Neuronal stem cell (in vitro differentiated cells): ENCODE results near the gene S100A5.
"Not testable (repeated sequence)": the region's sequence is repeated elsewhere in the genome, so short reads cannot be mapped to it uniquely, and the experiment has no call there.

Experiments
- DNase-seq: peaks from one replicate; pipeline ENCODE4 v3.0.0-alpha.2; 2013; ENCODE audit warnings: low spot score
- H2AFZ ChIP-seq: one replicate; pipeline ENCODE4 v1.6.1; 2013; ENCODE audit warnings: mild to moderate bottlenecking, low read length, inconsistent platforms
- H2AK5ac ChIP-seq: 2 replicates; pipeline ENCODE4 v1.6.1; 2013; ENCODE audit warnings: low read depth, mild to moderate bottlenecking, inconsistent platforms, low read length, moderate library complexity, mixed read lengths
- H2BK120ac ChIP-seq: 2 replicates; pipeline ENCODE4 v1.6.1; 2013; ENCODE audit warnings: low read depth, mild to moderate bottlenecking, inconsistent platforms, low read length, moderate library complexity, mixed read lengths
- H2BK12ac ChIP-seq: one replicate; pipeline ENCODE4 v1.6.1; 2013; ENCODE audit warnings: low read length, inconsistent platforms
- H2BK15ac ChIP-seq: 2 replicates; pipeline ENCODE4 v1.6.1; 2013; ENCODE audit warnings: mild to moderate bottlenecking, low read length, inconsistent platforms, mixed read lengths
- H2BK5ac ChIP-seq: one replicate; pipeline ENCODE4 v1.6.1; 2013; ENCODE audit warnings: inconsistent platforms, mild to moderate bottlenecking, low read length, moderate library complexity
- H3K14ac ChIP-seq: one replicate; pipeline ENCODE4 v1.6.1; 2013; ENCODE audit warnings: low read length, inconsistent platforms
- H3K18ac ChIP-seq: 2 replicates; pipeline ENCODE4 v1.6.1; 2013; ENCODE audit warnings: low read length, inconsistent platforms
- H3K23ac ChIP-seq: 2 replicates; pipeline ENCODE4 v1.6.1; 2013; ENCODE audit warnings: low read depth, mild to moderate bottlenecking, mixed read lengths, low read length, inconsistent platforms; ENCODE audit not compliant: poor library complexity
- H3K27ac ChIP-seq: replicated peaks from 3 replicates; pipeline ENCODE4 v1.5.1; 2013; ENCODE audit warnings: low read length, inconsistent platforms
- H3K27me3 ChIP-seq, 3 experiments: 2 replicates each; pipeline ENCODE4 v1.6.1; 2013; ENCODE audit warnings: low read length in 3 of 3, mild to moderate bottlenecking in 2 of 3, inconsistent platforms in 1 of 3, low read depth in 1 of 3, mixed read lengths in 1 of 3, moderate library complexity in 1 of 3; ENCODE audit not compliant: control insufficient read depth in 3 of 3, insufficient read depth in 3 of 3
- H3K36me3 ChIP-seq, 2 donors: replicated peaks in 1 of 2; 2 replicates each; pipeline ENCODE4 v1.6.1; 2013; ENCODE audit warnings: low read length in 2 of 2; ENCODE audit not compliant: control insufficient read depth in 2 of 2, insufficient read depth in 2 of 2
- H3K4ac ChIP-seq: 2 replicates; pipeline ENCODE4 v1.6.1; 2013; ENCODE audit warnings: inconsistent platforms, mild to moderate bottlenecking, low read length, moderate library complexity
- H3K4me1 ChIP-seq, 2 donors: 1 replicate in 1 of 2; 2 replicates in 1 of 2; pipeline ENCODE4 v1.6.1; 2013; ENCODE audit warnings: low read length in 2 of 2, low read depth in 1 of 2; ENCODE audit not compliant: control insufficient read depth in 2 of 2, insufficient read depth in 1 of 2
- H3K4me2 ChIP-seq: one replicate; pipeline ENCODE4 v1.6.1; 2013; ENCODE audit warnings: mild to moderate bottlenecking, low read length, inconsistent platforms; ENCODE audit not compliant: insufficient read depth, poor library complexity, severe bottlenecking
- H3K4me3 ChIP-seq, 2 donors: 2 replicates each; pipeline ENCODE4 v1.5.1; 2013; ENCODE audit warnings: low read length in 2 of 2, mild to moderate bottlenecking in 2 of 2, inconsistent platforms in 1 of 2, moderate library complexity in 1 of 2
- H3K79me1 ChIP-seq: one replicate; pipeline ENCODE4 v1.6.1; 2013; ENCODE audit warnings: low read depth, mild to moderate bottlenecking, inconsistent platforms, low read length, moderate library complexity
- H3K9ac ChIP-seq: one replicate; pipeline ENCODE4 v1.6.1; 2013; ENCODE audit warnings: mild to moderate bottlenecking, low read depth, low read length, inconsistent platforms; ENCODE audit not compliant: poor library complexity
- H3K9me3 ChIP-seq, 2 donors: replicated peaks in 1 of 2; 2 replicates each; pipeline versions ENCODE3 to v1.6.1; 2013; ENCODE audit warnings: low read length in 2 of 2, mild to moderate bottlenecking in 2 of 2, inconsistent platforms in 1 of 2, low read depth in 1 of 2, mixed read lengths in 1 of 2, moderate library complexity in 1 of 2; ENCODE audit not compliant: control insufficient read depth in 2 of 2, insufficient read depth in 1 of 2
- H4K8ac ChIP-seq: one replicate; pipeline ENCODE4 v1.6.1; 2013; ENCODE audit warnings: low read depth, mild to moderate bottlenecking, inconsistent platforms, low read length, moderate library complexity
- H4K91ac ChIP-seq: one replicate; pipeline ENCODE4 v1.6.1; 2013; ENCODE audit warnings: low read length, low read depth, mild to moderate bottlenecking, inconsistent platforms; ENCODE audit not compliant: poor library complexity
- WGBS, 2 donors: extraction: QIAGEN DNeasy Blood & Tissue Kit; methylation state at CpG; one replicate each; pipeline ENCODE4 v1.1.7; 2013; ENCODE audit warnings: missing lambda C conversion rate in 2 of 2, mixed read lengths in 1 of 2; ENCODE audit not compliant: insufficient read length in 2 of 2, insufficient replicate concordance in 1 of 2; ENCODE audit errors: extremely low coverage in 2 of 2; 5-methylcytosine and 5-hydroxymethylcytosine counted together

Gene S100A5

GRCh38 chr1:153520137-153520691, 20.5 kb downstream of the S100A5 start:
- not testable (repeated sequence) for H3K4me3 ChIP-seq, H3K36me3 ChIP-seq, H3K23ac ChIP-seq, H2BK15ac ChIP-seq, H2BK120ac ChIP-seq, H2AK5ac ChIP-seq, H3K79me1 ChIP-seq, H3K9ac ChIP-seq, H3K14ac ChIP-seq, H3K27ac ChIP-seq, H3K27me3 ChIP-seq, H4K8ac ChIP-seq, H2AFZ ChIP-seq, H4K91ac ChIP-seq, DNase-seq, H2BK5ac ChIP-seq, H2BK12ac ChIP-seq, H3K18ac ChIP-seq, H3K4me1 ChIP-seq, H3K4ac ChIP-seq, H3K9me3 ChIP-seq, H3K4me2 ChIP-seq
- no CpG with 5 or more reads among the region's 5 CpGs for WGBS, 2 donors

GRCh38 chr1:153519242-153519641, 21.5 kb downstream of the S100A5 start:
- Histone ChIP-seq H2BK12ac (no peak overlapping the region), H2AK5ac (no peak overlapping the region), H3K4me2 (no peak overlapping the region), H2BK15ac (no peak overlapping the region), H3K4ac (no peak overlapping the region), H3K23ac (no peak overlapping the region), H3K4me1 (peaks cover 0 to 3% of the 10 kb centered on the region in 2 donors), H2BK5ac (no peak overlapping the region), H3K27me3 (peaks cover 0 to 7% (median 0%) of the 10 kb centered on the region in 3 experiments), H3K79me1 (no peaks in the 10 kb centered on the region), H3K27ac (no peak overlapping the region), H3K9ac (no peak overlapping the region), H4K91ac (no peak overlapping the region), H3K4me3 (no peak overlapping the region), H4K8ac (no peak overlapping the region), H2AFZ (no peak overlapping the region), H3K14ac (no peak overlapping the region), H3K18ac (no peak overlapping the region), H3K36me3 (no peaks in the 10 kb centered on the region), H2BK120ac (no peak overlapping the region), H3K9me3 (no peaks in the 10 kb centered on the region)
- DNase-seq: no peak
- no CpG with 5 or more reads among the region's 3 CpGs for whole genome bisulfite sequencing, 2 donors

DNA sequence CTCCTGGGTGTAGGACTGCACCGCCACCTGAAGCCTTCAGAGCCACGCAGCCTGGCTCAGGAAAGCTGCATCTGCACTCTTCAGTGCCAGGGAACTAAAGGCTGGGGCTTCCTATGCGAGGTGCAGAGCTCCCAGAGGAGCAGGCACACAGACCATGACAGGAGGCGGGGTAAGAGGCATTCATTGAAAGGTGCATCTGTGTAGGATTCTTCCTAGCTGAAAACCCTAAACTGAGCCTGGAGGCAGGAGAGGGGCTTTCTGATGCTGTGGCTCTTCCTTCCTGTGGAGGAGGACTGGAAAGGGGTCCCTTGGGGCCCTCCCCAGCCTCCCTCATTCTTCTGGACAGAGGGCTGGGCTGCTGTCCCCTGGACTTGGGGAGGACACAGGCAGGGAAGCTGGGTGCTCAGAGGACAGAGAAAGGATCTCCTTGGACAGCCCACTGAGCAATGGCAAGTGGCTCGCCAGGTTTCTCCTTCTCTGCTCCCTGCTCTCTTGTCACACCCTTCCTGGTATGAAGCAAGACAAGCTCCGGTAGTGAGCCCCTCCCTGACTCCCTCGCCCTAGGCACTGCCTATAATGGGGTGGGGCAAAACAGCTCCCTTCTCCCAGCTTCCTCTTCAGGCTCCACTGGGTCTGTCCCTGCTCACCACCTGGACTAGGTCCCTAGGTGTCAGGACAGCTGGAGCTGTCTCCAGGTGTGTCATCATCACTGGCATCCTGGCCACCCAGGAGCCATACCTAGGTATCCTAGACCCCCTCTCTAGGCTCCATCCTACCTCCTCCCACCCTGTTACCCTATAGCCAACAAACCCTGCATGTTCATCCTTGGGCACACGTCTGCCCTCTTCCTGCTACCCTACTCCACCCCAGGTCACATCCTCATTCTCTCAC, 25.0 kb downstream of the S100A5 start:
- Histone ChIP-seq H2BK15ac (no peak overlapping the region), H3K9ac (no peak overlapping the region), H3K4ac (no peak overlapping the region), H3K18ac (peak overlapping the region; percentile 59), H2BK120ac (peak overlapping the region; percentile 87), H3K23ac (peak overlapping the region; percentile 80), H2BK12ac (no peak overlapping the region), H3K4me1 (peaks cover 0 to 3% of the 10 kb centered on the region in 2 donors), H3K4me3 (no peak overlapping the region), H3K27ac (no peak overlapping the region), H3K4me2 (no peak overlapping the region), H3K14ac (peak overlapping the region; percentile 71), H3K36me3 (no peaks in the 10 kb centered on the region), H4K8ac (no peak overlapping the region), H2AK5ac (peak overlapping the region; percentile 70), H4K91ac (no peak overlapping the region), H3K9me3 (no peaks in the 10 kb centered on the region), H2BK5ac (no peak overlapping the region), H3K79me1 (no peaks in the 10 kb centered on the region), H3K27me3 (peaks cover 0 to 13% (median 0%) of the 10 kb centered on the region in 3 experiments), H2AFZ (no peak overlapping the region)
- no CpG with 5 or more reads among the region's 8 CpGs for WGBS, 2 donors
- DNase-seq: no peak

DNA sequence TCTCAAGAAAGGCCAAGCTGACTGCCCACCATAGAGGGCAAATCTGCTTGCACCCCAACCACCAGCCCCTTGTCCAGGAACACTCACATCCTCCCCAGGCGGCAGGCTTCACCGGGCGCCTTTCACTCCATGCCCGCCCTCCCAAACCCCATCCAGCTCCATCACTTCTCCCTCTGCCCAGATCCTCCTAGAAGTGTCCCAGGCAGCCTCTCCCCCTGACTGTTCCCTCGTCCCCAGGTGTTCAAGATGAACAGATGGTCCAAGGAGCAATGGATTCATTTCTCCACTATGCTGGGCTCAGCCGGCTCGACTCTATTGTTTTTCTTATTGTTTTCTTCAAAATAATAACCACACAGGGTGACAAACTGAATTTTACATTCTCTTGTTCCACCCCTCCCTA, 27.1 kb downstream of the S100A5 start:
- Histone ChIP-seq H3K23ac (no peak overlapping the region), H2BK5ac (no peak overlapping the region), H3K4ac (no peak overlapping the region), H3K4me1 (peaks cover 0 to 3% of the 10 kb centered on the region in 2 donors), H2AK5ac (no peak overlapping the region), H3K4me3 (no peak overlapping the region), H4K91ac (no peak overlapping the region), H2AFZ (no peak overlapping the region), H3K9ac (no peak overlapping the region), H2BK15ac (no peak overlapping the region), H3K27me3 (peaks cover 0 to 13% (median 0%) of the 10 kb centered on the region in 3 experiments), H2BK12ac (no peak overlapping the region), H3K27ac (no peak overlapping the region), H4K8ac (no peak overlapping the region), H3K9me3 (no peaks in the 10 kb centered on the region), H3K18ac (no peak overlapping the region), H3K79me1 (no peaks in the 10 kb centered on the region), H3K36me3 (no peaks in the 10 kb centered on the region), H3K4me2 (no peak overlapping the region), H3K14ac (no peak overlapping the region), H2BK120ac (no peak overlapping the region)
- DNase-seq: no peak
- WGBS, 2 donors: no CpG with 5 or more reads among the region's 7 CpGs
